Mesendoderm (in vitro differentiated cells): ENCODE results near the gene TMEM238.

ENCODE experiments used
- DNase-seq: peaks from one replicate; pipeline ENCODE4 v3.0.0; 2013
- H2AK5ac ChIP-seq: 2 replicates; pipeline ENCODE4 v1.6.1; 2013; ENCODE audit warnings: low read length, inconsistent platforms
- H2BK120ac ChIP-seq: 2 replicates; pipeline ENCODE4 v1.6.1; 2013; ENCODE audit warnings: low read depth, mild to moderate bottlenecking, low read length, moderate library complexity, mixed read lengths
- H2BK15ac ChIP-seq: replicated peaks from 2 replicates; pipeline ENCODE4 v1.6.1; 2013; ENCODE audit warnings: low read depth, mild to moderate bottlenecking, moderate library complexity
- H2BK5ac ChIP-seq: 2 replicates; pipeline ENCODE4 v1.6.1; 2013; ENCODE audit warnings: low read length, inconsistent platforms
- H3K18ac ChIP-seq: 2 replicates; pipeline ENCODE4 v1.6.1; 2013; ENCODE audit warnings: mild to moderate bottlenecking, low read length, mixed read lengths
- H3K23ac ChIP-seq: one replicate; pipeline ENCODE4 v1.6.1; 2013; ENCODE audit warnings: low read length
- H3K27ac ChIP-seq: 2 replicates; pipeline ENCODE4 v1.5.1; 2013; ENCODE audit warnings: low read depth, mild to moderate bottlenecking, inconsistent platforms, low read length, moderate library complexity
- H3K27me3 ChIP-seq: 2 replicates; pipeline ENCODE4 v1.6.1; 2013; ENCODE audit warnings: low read length, control low read depth, mild to moderate bottlenecking, inconsistent platforms; ENCODE audit not compliant: insufficient read depth, poor library complexity
- H3K36me3 ChIP-seq: 2 replicates; pipeline ENCODE4 v1.6.1; 2013; ENCODE audit warnings: low read length, inconsistent platforms; ENCODE audit not compliant: control insufficient read depth, insufficient read depth
- H3K4ac ChIP-seq: one replicate; pipeline ENCODE4 v1.6.1; 2013; ENCODE audit warnings: low read depth, mild to moderate bottlenecking, low read length, moderate library complexity
- H3K4me1 ChIP-seq: 2 replicates; pipeline ENCODE4 v1.6.1; 2013; ENCODE audit warnings: low read depth, low read length, inconsistent platforms; ENCODE audit not compliant: control insufficient read depth
- H3K4me2 ChIP-seq: 2 replicates; pipeline ENCODE4 v1.6.1; 2013; ENCODE audit warnings: low read length
- H3K4me3 ChIP-seq: 2 replicates; pipeline ENCODE4 v1.5.1; 2013; ENCODE audit warnings: mild to moderate bottlenecking, low read length
- H3K56ac ChIP-seq: one replicate; pipeline ENCODE4 v1.6.1; 2013; ENCODE audit warnings: low read length
- H3K79me1 ChIP-seq: 2 replicates; pipeline ENCODE4 v1.6.1; 2013; ENCODE audit warnings: low read length, inconsistent platforms
- H3K79me2 ChIP-seq: 2 replicates; pipeline ENCODE4 v1.6.1; 2013; ENCODE audit warnings: mild to moderate bottlenecking, low read length; ENCODE audit not compliant: control insufficient read depth, insufficient read depth
- H3K9ac ChIP-seq: 2 replicates; pipeline ENCODE4 v1.6.1; 2013; ENCODE audit warnings: low read length, inconsistent platforms
- H4K5ac ChIP-seq: one replicate; pipeline ENCODE4 v1.6.1; 2013; ENCODE audit warnings: low read length
- H4K8ac ChIP-seq: one replicate; pipeline ENCODE4 v1.6.1; 2013; ENCODE audit warnings: low read depth, mild to moderate bottlenecking, control low read depth, low read length, moderate library complexity
- WGBS: extraction: QIAGEN DNeasy Blood & Tissue Kit; methylation state at CpG from one replicate; pipeline ENCODE4 v1.1.7; 2013; ENCODE audit warnings: low lambda C conversion rate, missing lambda C conversion rate; ENCODE audit not compliant: insufficient coverage; ENCODE audit errors: extremely low coverage; 5-methylcytosine and 5-hydroxymethylcytosine counted together

Gene TMEM238

GRCh38 chr19:55341595-55342531 is 42.2 kb downstream of the TMEM238 start:
- no peak overlapping the region for H2AK5ac ChIP-seq
- no peak for DNase-seq
- no peak overlapping the region for H3K4ac ChIP-seq
- no peaks in the 10 kb centered on the region for H3K79me2 ChIP-seq
- H2BK5ac ChIP-seq, result no peak overlapping the region
- WGBS, result no CpG with 5 or more reads among the region's 50 CpGs
- peak overlapping the region; percentile 56 for H3K56ac ChIP-seq
- no peak overlapping the region for H3K27ac ChIP-seq
- H4K8ac ChIP-seq, result no peak overlapping the region
- H3K79me1 ChIP-seq, result peaks cover 2% of the 10 kb centered on the region
- H4K5ac ChIP-seq, result no peak overlapping the region
- no peak overlapping the region for H3K4me3 ChIP-seq
- no peak overlapping the region for H2BK15ac ChIP-seq
- H3K23ac ChIP-seq, result no peak overlapping the region
- no peak overlapping the region for H3K18ac ChIP-seq
- peak overlapping the region; percentile 2 for H3K9ac ChIP-seq
- no peak overlapping the region for H3K4me2 ChIP-seq
- no peaks in the 10 kb centered on the region for H3K27me3 ChIP-seq
- no peak overlapping the region for H2BK120ac ChIP-seq
- no peaks in the 10 kb centered on the region for H3K36me3 ChIP-seq
- no peaks in the 10 kb centered on the region for H3K4me1 ChIP-seq

- Histone ChIP-seq H3K27me3 (no peaks in the 10 kb centered on the region), H3K4me1 (no peaks in the 10 kb centered on the region), H3K23ac (no peak overlapping the region), H3K4me3 (no peak overlapping the region), H3K36me3 (no peaks in the 10 kb centered on the region), H3K79me1 (peaks cover 2% of the 10 kb centered on the region), H2AK5ac (no peak overlapping the region), H3K4me2 (peak overlapping the region; percentile 91), H3K27ac (no peak overlapping the region), H4K5ac (no peak overlapping the region), H2BK5ac (no peak overlapping the region), H2BK120ac (no peak overlapping the region), H3K9ac (peak overlapping the region; percentile 98), H3K18ac (peak overlapping the region; percentile 31), H4K8ac (no peak overlapping the region), H3K4ac (no peak overlapping the region), H3K79me2 (no peaks in the 10 kb centered on the region), H3K56ac (peak overlapping the region; percentile 56), H2BK15ac (no peak overlapping the region)
- WGBS, result no CpG with 5 or more reads among the region's 15 CpGs
- DNase-seq, result peak; percentile 91
Measured at GRCh38 chr19:55341171-55341588, 42.9 kb downstream of the TMEM238 start.

GRCh38 chr19:55340784-55341147 is 43.3 kb downstream of the TMEM238 start:
- Histone ChIP-seq H4K5ac (no peak overlapping the region), H3K4ac (peak overlapping the region; percentile 92), H3K9ac (peak overlapping the region; percentile 98), H2BK120ac (peak overlapping the region; percentile 1), H3K4me3 (peak overlapping the region; percentile 44), H4K8ac (no peak overlapping the region), H3K36me3 (no peaks in the 10 kb centered on the region), H2BK15ac (no peak overlapping the region), H3K79me1 (peaks cover 2% of the 10 kb centered on the region), H3K56ac (peak overlapping the region; percentile 91), H3K4me2 (peak overlapping the region; percentile 91), H2AK5ac (peak overlapping the region; percentile 98), H3K4me1 (no peaks in the 10 kb centered on the region), H3K27ac (peak overlapping the region; percentile 68), H3K23ac (peak overlapping the region; percentile 97), H3K79me2 (no peaks in the 10 kb centered on the region), H3K18ac (peak overlapping the region; percentile 31), H3K27me3 (no peaks in the 10 kb centered on the region), H2BK5ac (no peak overlapping the region)
- WGBS, result no CpG with 5 or more reads among the region's 24 CpGs
- DNase-seq, result no peak

- Histone ChIP-seq H4K5ac (no peak overlapping the region), H3K56ac (peak overlapping the region; percentile 91), H3K4ac (peak overlapping the region; percentile 66), H3K36me3 (no peaks in the 10 kb centered on the region), H2AK5ac (peak overlapping the region; percentile 98), H3K79me2 (no peaks in the 10 kb centered on the region), H3K27ac (peak overlapping the region; percentile 68), H3K79me1 (peaks cover 2% of the 10 kb centered on the region), H2BK15ac (no peak overlapping the region), H3K27me3 (no peaks in the 10 kb centered on the region), H4K8ac (peak overlapping the region; percentile 87), H3K18ac (peak overlapping the region; percentile 31), H3K4me1 (no peaks in the 10 kb centered on the region), H3K9ac (peak overlapping the region; percentile 98), H2BK120ac (no peak overlapping the region), H3K4me2 (peak overlapping the region; percentile 91), H3K23ac (peak overlapping the region; percentile 97), H2BK5ac (peak overlapping the region; percentile 81), H3K4me3 (peak overlapping the region; percentile 44)
- WGBS, result no CpG with 5 or more reads among the region's 44 CpGs
- peak; percentile 45 for DNase-seq
Measured at GRCh38 chr19:55339889-55340783, 44.0 kb downstream of the TMEM238 start.

- no peaks in the 10 kb centered on the region for H3K36me3 ChIP-seq
- H2BK15ac ChIP-seq, result no peak within 1 kb of the TSS
- H2BK120ac ChIP-seq, result peak within 1 kb of the TSS; percentile 1
- WGBS, result no CpG with 5 or more reads among the region's 63 CpGs
- peak within 1 kb of the TSS; percentile 91 for H3K56ac ChIP-seq
- H3K4me3 ChIP-seq, result peak within 1 kb of the TSS; percentile 44
- peak within 1 kb of the TSS; percentile 98 for H3K9ac ChIP-seq
- DNase-seq, result peak; percentile 100
- H3K27ac ChIP-seq, result peak within 1 kb of the TSS; percentile 70
- H3K4me2 ChIP-seq, result peak within 1 kb of the TSS; percentile 91
- H3K4ac ChIP-seq, result peak within 1 kb of the TSS; percentile 66
- H3K4me1 ChIP-seq, result no peaks in the 10 kb centered on the region
- H2BK5ac ChIP-seq, result peak within 1 kb of the TSS; percentile 82
- peaks cover 2% of the 10 kb centered on the region for H3K79me1 ChIP-seq
- peak within 1 kb of the TSS; percentile 87 for H4K8ac ChIP-seq
- H2AK5ac ChIP-seq, result peak within 1 kb of the TSS; percentile 98
- peak within 1 kb of the TSS; percentile 69 for H3K18ac ChIP-seq
- H3K27me3 ChIP-seq, result no peaks in the 10 kb centered on the region
- peak within 1 kb of the TSS; percentile 97 for H3K23ac ChIP-seq
- no peak within 1 kb of the TSS for H4K5ac ChIP-seq
- no peaks in the 10 kb centered on the region for H3K79me2 ChIP-seq
Measured at GRCh38 chr19:55339105-55339888, 44.8 kb downstream of the TMEM238 start, which contains the start of gene KMT5C. KMT5C (plus strand) TSS chr19:55339876; CDS start chr19:55341937, 2,061 bp downstream.
